Liver (tissue), 9 donors: ENCODE measurements around the gene THBS3. TPM values are rescaled to one million over a fixed set of nuclear protein-coding genes. Genes with fewer than 3 reads are reported as not detected.

ENCODE experiments used
- DNase-seq: peaks from one replicate; pipeline ENCODE4 v3.0.0-alpha.2; 2017; ENCODE audit warnings: low spot score
- H3K27ac ChIP-seq, 2 donors: one replicate each; pipeline ENCODE4 v1.7.0; 2013; ENCODE audit warnings: inconsistent platforms in 2 of 2, low read length in 2 of 2, control low read depth in 1 of 2, low read depth in 1 of 2, mild to moderate bottlenecking in 1 of 2
- H3K27me3 ChIP-seq, 4 donors: one replicate each; pipeline versions ENCODE4 v1.6.1 to v1.7.0; 2013; ENCODE audit warnings: low read length in 3 of 4, inconsistent platforms in 1 of 4, mild to moderate bottlenecking in 1 of 4, moderate library complexity in 1 of 4; ENCODE audit not compliant: control insufficient read depth in 4 of 4, insufficient read depth in 4 of 4
- H3K36me3 ChIP-seq, 4 donors: one replicate each; pipeline versions ENCODE4 v1.6.1 to v1.7.0; 2013; ENCODE audit warnings: low read length in 3 of 4, mild to moderate bottlenecking in 3 of 4, low read depth in 1 of 4, moderate library complexity in 1 of 4; ENCODE audit not compliant: control insufficient read depth in 4 of 4, insufficient read depth in 3 of 4
- H3K4me1 ChIP-seq, 4 donors: one replicate each; pipeline versions ENCODE4 v1.6.1 to v1.7.0; 2013; ENCODE audit warnings: low read length in 3 of 4, mild to moderate bottlenecking in 3 of 4, moderate library complexity in 1 of 4; ENCODE audit not compliant: control insufficient read depth in 4 of 4, insufficient read depth in 4 of 4
- H3K4me3 ChIP-seq, 3 donors: one replicate each; pipeline versions ENCODE4 v1.6.1 to v1.7.0; 2013; ENCODE audit warnings: low read length in 3 of 3, control low read depth in 1 of 3, low read depth in 1 of 3, mild to moderate bottlenecking in 1 of 3
- H3K9ac ChIP-seq, 2 donors: one replicate each; pipeline ENCODE4 v1.7.0; 2013; ENCODE audit warnings: low read length in 2 of 2, mild to moderate bottlenecking in 2 of 2, moderate library complexity in 2 of 2, control low read depth in 1 of 2, low read depth in 1 of 2
- H3K9me3 ChIP-seq, 4 donors: one replicate each; pipeline versions ENCODE4 v1.6.1 to v1.7.0; 2013; ENCODE audit warnings: low read length in 3 of 4; ENCODE audit not compliant: control insufficient read depth in 4 of 4
- ATF3 ChIP-seq: IDR thresholded peaks from 2 replicates; pipeline ENCODE4 v1.6.1; 2016; ENCODE audit warnings: antibody characterized with exemption
- CTCF ChIP-seq: fragments of 150-350 bp; IDR thresholded peaks from 2 replicates; pipeline ENCODE4 v1.5.1; 2017; ENCODE audit warnings: improper control_type of control experiment, low read depth, low read length; ENCODE audit not compliant: missing input control
- EGR1 ChIP-seq, 2 donors: IDR thresholded peaks; 2 replicates each; pipeline ENCODE4 v1.6.1; 2016 to 2018; ENCODE audit warnings: antibody characterized with exemption in 2 of 2, low read depth in 2 of 2
- FOXA1 ChIP-seq: IDR thresholded peaks from 2 replicates; pipeline ENCODE4 v1.6.1; 2016; ENCODE audit warnings: antibody characterized with exemption
- FOXA2 ChIP-seq: IDR thresholded peaks from 2 replicates; pipeline ENCODE4 v1.6.1; 2016; ENCODE audit warnings: antibody characterized with exemption
- GABPA ChIP-seq, 2 donors: IDR thresholded peaks in 1 of 2; conservative IDR thresholded peaks in 1 of 2; 2 replicates each; pipeline ENCODE4 v1.6.1; 2016; ENCODE audit warnings: antibody characterized with exemption in 2 of 2, mild to moderate bottlenecking in 1 of 2, moderate library complexity in 1 of 2
- HNF4A ChIP-seq, 2 donors: conservative IDR thresholded peaks; 2 replicates each; pipeline ENCODE4 v1.6.1; 2016; ENCODE audit warnings: antibody characterized with exemption in 2 of 2, mild to moderate bottlenecking in 2 of 2
- HNF4G ChIP-seq: IDR thresholded peaks from 2 replicates; pipeline ENCODE4 v1.6.1; 2016; ENCODE audit warnings: antibody characterized with exemption
- MAX ChIP-seq: IDR thresholded peaks from 2 replicates; pipeline ENCODE4 v1.6.1; 2016; ENCODE audit warnings: antibody characterized with exemption
- RAD21 ChIP-seq, 2 donors: IDR thresholded peaks; 2 replicates each; pipeline ENCODE4 v1.6.1; 2016; ENCODE audit warnings: antibody characterized with exemption in 2 of 2, mild to moderate bottlenecking in 2 of 2
- REST ChIP-seq: IDR thresholded peaks from 2 replicates; pipeline ENCODE4 v1.6.1; 2016; ENCODE audit warnings: antibody characterized with exemption, mild to moderate bottlenecking
- RXRA ChIP-seq, 2 donors: IDR thresholded peaks; 2 replicates each; pipeline ENCODE4 v1.6.1; 2017 to 2018; ENCODE audit warnings: antibody characterized with exemption in 2 of 2, mild to moderate bottlenecking in 1 of 2
- SP1 ChIP-seq: IDR thresholded peaks from 2 replicates; pipeline ENCODE4 v1.6.1; 2018; ENCODE audit warnings: antibody characterized with exemption, mild to moderate bottlenecking
- TAF1 ChIP-seq: conservative IDR thresholded peaks from 2 replicates; pipeline ENCODE4 v1.6.1; 2016; ENCODE audit warnings: antibody characterized with exemption, mild to moderate bottlenecking
- ZBTB33 ChIP-seq: IDR thresholded peaks from 2 replicates; pipeline ENCODE4 v1.6.1; 2016; ENCODE audit warnings: antibody characterized with exemption
- WGBS: extraction: QIAGEN DNeasy Blood & Tissue Kit; methylation state at CpG from one replicate; pipeline ENCODE4 v1.1.7; 2013; 5-methylcytosine and 5-hydroxymethylcytosine counted together
- polyA plus RNA-seq, 2 donors: library from polyadenylated mRNA; stranded (reverse) in 1 of 2; unstranded in 1 of 2; fragments of 200-250 nt in 1 of 2; fragments of >200 nt in 1 of 2; fragmentation: Nextera tagmentation in 1 of 2; extraction: Ambion mirVana in 1 of 2; gene quantifications; one replicate each; pipeline versions ENCODE4 v1.2.1 to v1.2.3, GENCODE V29; 2013 to 2015
- total RNA-seq, 2 donors: library from RNA; depleted of rRNA; stranded (reverse); fragments of >200 nt; gene quantifications; one replicate each; pipeline ENCODE4 v1.2.3, GENCODE V29; 2014
- donor health status: healthy.
- donor health status: healthy.
- donor health status: healthy.
- donor health status: healthy.
- donor health status: healthy.

Gene THBS3
- total and polyA plus RNA-seq, 4 donors, result 3.1 to 6.9 (median 4.2) TPM

GRCh38 chr1:155181371-155182051, 26.2 kb downstream of the THBS3 start:
- H3K9me3 ChIP-seq, result no peaks in the 10 kb centered on the region
- no peak for DNase-seq
- TF ChIP-seq RXRA (IDR thresholded peaks at IDR 0.05) (no peak), GABPA (IDR thresholded peaks at IDR 0.05 in 1 of 2, conservative IDR thresholded peaks at IDR 0.05 in 1 of 2) (no peak), HNF4A (conservative IDR thresholded peaks at IDR 0.05) (no peak), TAF1 (no peak), SP1 (no peak), FOXA2 (no peak), ZBTB33 (no peak), RAD21 (IDR thresholded peaks at IDR 0.05) (no peak), EGR1 (IDR thresholded peaks at IDR 0.05; ENCODE audit: low read depth in 2 of 2) (no peak), FOXA1 (no peak), HNF4G (no peak), ATF3 (no peak), MAX (no peak), REST (no peak), CTCF (no peak)
- 88% methylated on average over 18 of the region's 18 CpGs for WGBS
- H3K36me3 ChIP-seq, result no peaks in the 10 kb centered on the region
- H3K4me1 ChIP-seq, result peaks cover 0 to 4% (median 0%) of the 10 kb centered on the region in 4 donors
- H3K9ac ChIP-seq, result no peak overlapping the region
- H3K27ac ChIP-seq, result no peak overlapping the region
- H3K27me3 ChIP-seq, result no peaks in the 10 kb centered on the region
- no peak overlapping the region for H3K4me3 ChIP-seq
